Stimulated activated CD8-positive, alpha-beta memory T cell treated with anti-CD3 and anti-CD28 coated beads, Interleukin-4, amount 100 ng/mL, for 24 hours (primary cell): ENCODE results near the gene PKMYT1.
A peak's percentile ranks its signal among the peaks of the same experiment; 100 is the strongest.

ENCODE experiments used
- DNase-seq: peaks from one replicate; pipeline ENCODE4 v3.0.0-alpha.2; 2020; ENCODE audit warnings: low read depth

Gene PKMYT1

GRCh38 chr16:2980227-2981176 lies at the start of gene PKMYT1:
Gene PKMYT1 (minus strand): TSS chr16:2980446. CDS start chr16:2979657, 789 bp downstream.
- DNase-seq: peak; percentile 94

- DNase-seq: no peak
These were observed 49.4 kb upstream of the PKMYT1 start for GRCh38 chr16:3029491-3030221.

- no peak for DNase-seq
These were observed 48.6 kb upstream of the PKMYT1 start for GRCh38 chr16:3028716-3029319.

- peak; percentile 79 for DNase-seq
These were observed 47.9 kb upstream of the PKMYT1 start for GRCh38 chr16:3027983-3028715.

GRCh38 chr16:3027489-3027795 lies 47.2 kb upstream of the PKMYT1 start:
- no peak for DNase-seq

GRCh38 chr16:3026609-3027488 lies 46.6 kb upstream of the PKMYT1 start:
- no peak for DNase-seq

GRCh38 chr16:3026003-3026378 lies 45.7 kb upstream of the PKMYT1 start:
- no peak for DNase-seq

GRCh38 chr16:3025032-3026002 lies 45.1 kb upstream of the PKMYT1 start:
- no peak for DNase-seq

GRCh38 chr16:3023669-3024478 lies 43.6 kb upstream of the PKMYT1 start, which contains the start of the genes HCFC1R1 and THOC6:
Gene HCFC1R1 (minus strand): TSS chr16:3023942. CDS start chr16:3023941, 1 bp downstream.
Gene THOC6 (plus strand): TSS chr16:3024035. CDS start chr16:3024327, 292 bp downstream.
- DNase-seq: peak; percentile 90

GRCh38 chr16:3023415-3023668 lies 43.1 kb upstream of the PKMYT1 start:
- no peak for DNase-seq

- no peak for DNase-seq
These were observed 42.6 kb upstream of the PKMYT1 start for GRCh38 chr16:3022684-3023414.

- peak; percentile 88 for DNase-seq
These were observed 42.0 kb upstream of the PKMYT1 start for GRCh38 chr16:3022208-3022683.

GRCh38 chr16:3021449-3022207 lies 41.4 kb upstream of the PKMYT1 start:
- DNase-seq: peak; percentile 77

- peak; percentile 50 for DNase-seq
These were observed 40.6 kb upstream of the PKMYT1 start for GRCh38 chr16:3020604-3021448.

GRCh38 chr16:3020247-3020603 lies 40.0 kb upstream of the PKMYT1 start, which contains the start of gene TNFRSF12A:
Gene TNFRSF12A (plus strand): TSS chr16:3020368. CDS start chr16:3020398, 30 bp downstream.
- DNase-seq: peak; percentile 58

- DNase-seq: no peak
These were observed 39.5 kb upstream of the PKMYT1 start for GRCh38 chr16:3019594-3020246.
